GM23248 (cell line): Measurements from ENCODE around the gene PIAS1. TPM values are rescaled to one million over a fixed set of nuclear protein-coding genes. Genes with fewer than 3 reads are reported as not detected.

Source experiments
- DNase-seq: peaks from one replicate; pipeline ENCODE4 v3.0.0-alpha.2; 2015
- H2AFZ ChIP-seq: fragments of 200-600 bp; sonication (generic); 2 replicates; pipeline ENCODE4 v1.6.1; 2016; ENCODE audit warnings: antibody characterized with exemption
- H3F3A ChIP-seq: fragments of 200-600 bp; sonication (generic); 2 replicates; pipeline ENCODE4 v1.6.1; 2016; ENCODE audit warnings: mild to moderate bottlenecking, antibody characterized with exemption, mixed run types; ENCODE audit not compliant: insufficient read depth
- H3K27ac ChIP-seq: fragments of 200-600 bp; sonication (generic); 2 replicates; pipeline ENCODE4 v1.5.1; 2016; ENCODE audit warnings: mild to moderate bottlenecking
- H3K27me3 ChIP-seq: fragments of 200-600 bp; sonication (generic); replicated peaks from 2 replicates; pipeline ENCODE4 v1.6.1; 2016; ENCODE audit warnings: mild to moderate bottlenecking; ENCODE audit not compliant: insufficient read depth
- H3K36me3 ChIP-seq: fragments of 200-600 bp; sonication (generic); 2 replicates; pipeline ENCODE4 v1.6.1; 2016; ENCODE audit warnings: low read depth, mild to moderate bottlenecking
- H3K4me1 ChIP-seq: fragments of 200-600 bp; sonication (generic); 2 replicates; pipeline ENCODE4 v1.6.1; 2016; ENCODE audit warnings: mild to moderate bottlenecking; ENCODE audit not compliant: insufficient read depth
- H3K4me2 ChIP-seq: fragments of 200-600 bp; sonication (generic); one replicate; pipeline ENCODE4 v1.6.1; 2016; ENCODE audit warnings: mild to moderate bottlenecking; ENCODE audit not compliant: unreplicated experiment
- H3K4me3 ChIP-seq: fragments of 200-600 bp; sonication (generic); 2 replicates; pipeline ENCODE4 v1.5.1; 2016; ENCODE audit warnings: mild to moderate bottlenecking
- H3K79me2 ChIP-seq: fragments of 200-600 bp; sonication (generic); 2 replicates; pipeline ENCODE4 v1.6.1; 2016; ENCODE audit warnings: mild to moderate bottlenecking; ENCODE audit not compliant: insufficient read depth
- H3K9ac ChIP-seq: fragments of 200-600 bp; sonication (generic); 2 replicates; pipeline ENCODE4 v1.6.1; 2016; ENCODE audit warnings: mild to moderate bottlenecking
- H3K9me2 ChIP-seq: fragments of 200-600 bp; sonication (generic); 2 replicates; pipeline ENCODE4 v1.6.1; 2016; ENCODE audit warnings: mixed run types, mild to moderate bottlenecking, moderate library complexity; ENCODE audit not compliant: insufficient read depth
- H3K9me3 ChIP-seq: fragments of 200-600 bp; sonication (generic); one replicate; pipeline ENCODE4 v1.6.1; 2017; ENCODE audit warnings: low read depth
- H4K20me1 ChIP-seq: fragments of 200-600 bp; sonication (generic); 2 replicates; pipeline ENCODE4 v1.6.0; 2016; ENCODE audit not compliant: insufficient read depth
- EZH2 ChIP-seq: fragments of 200-600 bp; sonication (generic); IDR thresholded peaks from 2 replicates; pipeline ENCODE4 v1.6.1; 2018; ENCODE audit warnings: antibody characterized with exemption, mild to moderate bottlenecking; ENCODE audit not compliant: insufficient read depth, poor library complexity, severe bottlenecking
- EZH2phosphoT487 ChIP-seq: fragments of 200-600 bp; sonication (generic); IDR thresholded peaks from 2 replicates; pipeline ENCODE4 v1.6.1; 2018; ENCODE audit warnings: antibody characterized with exemption, moderate library complexity, mild to moderate bottlenecking, low read depth; ENCODE audit not compliant: insufficient read depth
- WGBS, 2 experiments: methylation state at CpG; one replicate each; pipeline ENCODE4 v1.1.6; 2015 to 2017; ENCODE audit warnings: low lambda C conversion rate in 2 of 2, low coverage in 1 of 2; ENCODE audit errors: missing lambda C conversion rate in 2 of 2; 5-methylcytosine and 5-hydroxymethylcytosine counted together
- in situ Hi-C: fragments of 300-500 bp; cut with MboI; formaldehyde crosslinking; loops from 2 replicates; pipeline ENCODE4 v1.15.0; 2020
- polyA plus RNA-seq: library from polyadenylated mRNA; unstranded; fragments of >200 nt; fragmentation: Nextera tagmentation; extraction: Ambion mirVana; gene quantifications from 2 replicates; pipeline ENCODE4 v1.2.1, GENCODE V29; 2016
- total RNA-seq: library from RNA; depleted of rRNA; stranded (reverse); fragments of >200 nt; shearing (Covaris generic); gene quantifications from 2 replicates; pipeline ENCODE4 v1.2.3, GENCODE V29; 2014

PIAS1 gene
- total and polyA plus RNA-seq, 2 experiments from 2014 or later = 14.8 to 34.4 TPM

DNA sequence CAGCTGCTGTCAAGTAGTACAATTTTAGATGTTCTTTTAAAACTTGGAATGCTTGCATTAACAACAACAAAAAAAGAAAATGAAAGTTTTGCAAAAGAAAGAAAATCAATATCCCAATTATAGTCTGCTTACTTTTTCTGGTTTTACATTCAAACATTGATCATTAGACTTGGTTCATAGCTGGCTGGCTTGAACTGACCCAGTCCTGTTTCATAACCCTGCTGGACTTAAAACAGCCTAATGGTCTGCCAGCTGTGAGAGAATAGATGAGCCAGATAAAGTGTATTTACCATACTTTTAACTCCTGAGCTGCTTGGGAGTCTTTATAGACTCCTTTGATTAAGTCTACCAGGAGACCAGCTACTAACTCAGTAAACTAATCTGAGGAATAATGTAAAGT, 59.2 kb downstream of the PIAS1 start:
- TF ChIP-seq EZH2phosphoT487 = no peak
- TF ChIP-seq EZH2 = no peak
- in situ Hi-C loops = no loop called here

DNA sequence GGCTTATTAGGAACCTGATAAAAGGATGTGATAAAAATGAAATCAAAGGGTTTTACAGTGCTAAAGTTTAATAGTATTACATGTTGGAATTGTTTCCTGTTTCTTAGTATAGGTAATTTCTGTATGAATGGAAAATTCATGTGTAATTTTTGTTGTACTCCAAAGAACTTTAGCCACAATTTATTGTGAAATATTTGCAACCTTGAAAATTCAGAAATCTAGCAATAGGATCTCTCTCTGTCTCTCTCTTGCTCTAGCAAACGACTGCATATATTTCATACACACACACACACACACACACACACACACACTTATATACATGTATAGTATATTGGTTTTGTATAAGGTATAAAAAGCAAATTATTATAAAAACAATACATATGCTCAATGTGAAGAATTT, 59.6 kb downstream of the PIAS1 start:
- H3K79me2 ChIP-seq = peaks cover 100% of the 10 kb centered on the region
- peak overlapping the region; percentile 68 for H3K27ac ChIP-seq
- H3K4me2 ChIP-seq = peak overlapping the region; percentile 100
- H3K9me2 ChIP-seq = no peaks in the 10 kb centered on the region
- H4K20me1 ChIP-seq = no peaks in the 10 kb centered on the region
- no peak for TF ChIP-seq EZH2
- in situ Hi-C loops = no loop called here
- peak overlapping the region; percentile 78 for H3K4me3 ChIP-seq
- no peaks in the 10 kb centered on the region for H3K36me3 ChIP-seq
- H3K9ac ChIP-seq = peak overlapping the region; percentile 80
- 17 to 23% methylated on average over 1 of the region's 1 CpG for WGBS, 2 experiments
- H2AFZ ChIP-seq = no peak overlapping the region
- H3K27me3 ChIP-seq = no peaks in the 10 kb centered on the region
- peaks cover 24% of the 10 kb centered on the region for H3F3A ChIP-seq
- no peaks in the 10 kb centered on the region for H3K9me3 ChIP-seq
- peaks cover 26% of the 10 kb centered on the region for H3K4me1 ChIP-seq
- peak; percentile 21 for DNase-seq

More for the DNA sequence above, 59.2 kb downstream of the PIAS1 start:
- Histone ChIP-seq H3F3A (peaks cover 24% of the 10 kb centered on the region), H3K9me2 (no peaks in the 10 kb centered on the region), H4K20me1 (no peaks in the 10 kb centered on the region), H3K79me2 (peaks cover 100% of the 10 kb centered on the region), H3K4me2 (peak overlapping the region; percentile 100), H3K9ac (peak overlapping the region; percentile 80), H3K36me3 (no peaks in the 10 kb centered on the region), H3K27me3 (no peaks in the 10 kb centered on the region), H2AFZ (no peak overlapping the region), H3K9me3 (no peaks in the 10 kb centered on the region), H3K4me3 (peak overlapping the region; percentile 78; the same call in 1 of the 2 replicates), H3K4me1 (peaks cover 26% of the 10 kb centered on the region), H3K27ac (peak overlapping the region; percentile 68)
- DNase-seq = peak; percentile 54

DNA sequence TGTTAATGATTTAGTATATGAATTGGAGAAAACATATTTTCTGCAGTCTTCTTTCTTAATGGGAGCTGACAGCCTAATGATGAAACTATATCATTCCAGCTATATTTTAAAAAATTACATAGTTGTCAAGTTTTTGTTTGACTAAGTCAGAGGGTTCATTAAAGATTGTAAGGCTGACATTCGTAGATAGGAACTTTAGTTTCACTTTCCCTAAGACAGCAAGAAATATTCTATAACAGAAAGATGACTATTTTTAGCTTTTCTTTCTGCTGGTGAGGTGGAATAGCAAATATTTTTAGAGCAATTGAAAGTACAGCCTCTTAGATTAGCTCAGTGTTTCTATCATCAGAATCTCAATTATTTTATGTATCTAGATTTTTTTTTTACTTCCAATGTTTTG, 60.2 kb downstream of the PIAS1 start:
- TF ChIP-seq EZH2phosphoT487 (no peak), EZH2 (no peak)
- in situ Hi-C loops = no loop called here

DNA sequence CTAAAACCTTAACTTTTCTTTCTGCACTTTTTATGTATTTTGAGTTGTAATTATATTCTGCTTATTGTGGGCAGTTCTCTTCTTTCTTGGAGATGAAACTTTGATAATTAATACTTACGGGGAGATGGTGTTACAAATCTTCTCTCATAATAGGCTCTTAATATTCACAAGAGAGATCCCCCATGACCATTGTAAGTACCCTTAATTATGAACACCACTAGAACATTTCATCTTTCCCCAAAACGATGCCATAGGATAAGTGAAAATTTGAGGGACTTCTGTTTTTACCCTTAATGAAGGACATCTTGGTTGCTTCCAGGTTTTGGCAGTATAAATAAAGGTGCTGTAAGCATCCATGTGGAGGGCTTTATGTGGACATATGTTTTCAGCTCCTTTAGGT, 60.7 kb downstream of the PIAS1 start:
- in situ Hi-C loops = no loop called here
- peaks cover 26% of the 10 kb centered on the region for H3K4me1 ChIP-seq
- H4K20me1 ChIP-seq = no peaks in the 10 kb centered on the region
- H3K9me3 ChIP-seq = no peaks in the 10 kb centered on the region
- H3K9ac ChIP-seq = peak overlapping the region; percentile 80
- H3K79me2 ChIP-seq = peaks cover 100% of the 10 kb centered on the region
- peak; percentile 16 for DNase-seq
- peak overlapping the region; percentile 100 for H3K4me2 ChIP-seq
- no peaks in the 10 kb centered on the region for H3K9me2 ChIP-seq
- peak overlapping the region; percentile 78 for H3K4me3 ChIP-seq
- peaks cover 24% of the 10 kb centered on the region for H3F3A ChIP-seq
- H3K27ac ChIP-seq = peak overlapping the region; percentile 68
- no peaks in the 10 kb centered on the region for H3K36me3 ChIP-seq
- H2AFZ ChIP-seq = peak overlapping the region; percentile 4; the same call in 1 of the 2 replicates
- H3K27me3 ChIP-seq = no peaks in the 10 kb centered on the region
- TF ChIP-seq EZH2 (no peak), EZH2phosphoT487 (no peak)
- 5 to 7% methylated on average over 2 of the region's 2 CpGs for WGBS, 2 experiments

More for the DNA sequence above, 60.2 kb downstream of the PIAS1 start:
- Histone ChIP-seq H3K27ac (peak overlapping the region; percentile 68), H3K79me2 (peaks cover 100% of the 10 kb centered on the region), H3K4me1 (peaks cover 26% of the 10 kb centered on the region), H4K20me1 (no peaks in the 10 kb centered on the region), H3K27me3 (no peaks in the 10 kb centered on the region), H3K4me2 (peak overlapping the region; percentile 100), H3K36me3 (no peaks in the 10 kb centered on the region), H3F3A (peaks cover 24% of the 10 kb centered on the region), H3K9me2 (no peaks in the 10 kb centered on the region), H2AFZ (peak overlapping the region; percentile 4; the same call in 1 of the 2 replicates), H3K4me3 (peak overlapping the region; percentile 78), H3K9me3 (no peaks in the 10 kb centered on the region), H3K9ac (peak overlapping the region; percentile 80)
- DNase-seq = peak; percentile 68
- WGBS, 2 experiments = 0% methylated on average over 1 of the region's 1 CpG

DNA sequence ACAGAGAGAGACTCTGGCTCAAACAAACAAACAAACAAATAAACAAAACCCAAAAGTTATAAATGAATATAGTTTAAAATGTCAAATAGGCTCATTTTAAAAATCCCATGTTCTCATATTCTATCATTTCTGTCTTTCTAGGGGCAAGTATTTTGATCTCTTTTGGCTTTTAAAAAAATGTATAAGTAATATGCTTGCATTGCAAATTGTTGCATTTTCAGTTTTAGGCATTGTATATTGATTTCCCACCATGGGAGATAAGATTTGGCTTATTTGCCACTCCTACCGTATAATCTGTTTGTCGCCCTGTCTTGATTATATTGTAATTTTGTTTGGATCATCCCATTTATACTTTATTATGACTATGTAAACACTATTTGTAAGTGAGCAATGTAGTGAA, 70.6 kb downstream of the PIAS1 start:
- in situ Hi-C loops = no loop called here
- Histone ChIP-seq H3F3A (0 out of 2 replicates have a peak, but pooled peaks cover 6% of the 10 kb centered on the region), H3K27ac (no peak overlapping the region), H3K9me2 (no peaks in the 10 kb centered on the region), H3K27me3 (no peaks in the 10 kb centered on the region), H4K20me1 (peaks cover 4% of the 10 kb centered on the region; the same call in 1 of the 2 replicates), H3K4me1 (peaks cover 10% of the 10 kb centered on the region; the same call in 1 of the 2 replicates), H2AFZ (no peak overlapping the region), H3K4me2 (no peak overlapping the region), H3K9ac (no peak overlapping the region), H3K79me2 (peaks cover 99% of the 10 kb centered on the region), H3K9me3 (no peaks in the 10 kb centered on the region), H3K4me3 (no peak overlapping the region), H3K36me3 (no peaks in the 10 kb centered on the region)
- 99 to 100% methylated on average over 2 of the region's 2 CpGs for WGBS, 2 experiments
- no peak for TF ChIP-seq EZH2
- no peak for TF ChIP-seq EZH2phosphoT487
- no peak for DNase-seq
